Liver (tissue), 3 donors: ENCODE data around the gene POLR2J2.
"Not testable (repeated sequence)": the region's sequence is repeated elsewhere in the genome, so short reads cannot be mapped to it uniquely, and the experiment has no call there.

Source experiments
- EGR1 ChIP-seq, 2 donors: IDR thresholded peaks; 2 replicates each; pipeline ENCODE4 v1.6.1; 2016 to 2018; ENCODE audit warnings: antibody characterized with exemption in 2 of 2, low read depth in 2 of 2
- GABPA ChIP-seq, 2 donors: IDR thresholded peaks in 1 of 2; conservative IDR thresholded peaks in 1 of 2; 2 replicates each; pipeline ENCODE4 v1.6.1; 2016; ENCODE audit warnings: antibody characterized with exemption in 2 of 2, mild to moderate bottlenecking in 1 of 2, moderate library complexity in 1 of 2
- MAX ChIP-seq: IDR thresholded peaks from 2 replicates; pipeline ENCODE4 v1.6.1; 2016; ENCODE audit warnings: antibody characterized with exemption
- RAD21 ChIP-seq, 2 donors: IDR thresholded peaks; 2 replicates each; pipeline ENCODE4 v1.6.1; 2016; ENCODE audit warnings: antibody characterized with exemption in 2 of 2, mild to moderate bottlenecking in 2 of 2
- REST ChIP-seq: IDR thresholded peaks from 2 replicates; pipeline ENCODE4 v1.6.1; 2016; ENCODE audit warnings: antibody characterized with exemption, mild to moderate bottlenecking
- TAF1 ChIP-seq: conservative IDR thresholded peaks from 2 replicates; pipeline ENCODE4 v1.6.1; 2016; ENCODE audit warnings: antibody characterized with exemption, mild to moderate bottlenecking
- YY1 ChIP-seq: IDR thresholded peaks from 2 replicates; pipeline ENCODE4 v1.6.1; 2016; ENCODE audit warnings: antibody characterized with exemption, mild to moderate bottlenecking
- TF ChIP-seq, protein P1 (sequence below): fragments of 150-350 bp; IDR thresholded peaks from 2 replicates; pipeline ENCODE4 v1.5.1; 2017; ENCODE audit warnings: improper control_type of control experiment, low read depth, low read length; ENCODE audit not compliant: missing input control
- donor health status: healthy.
- donor health status: healthy.

GRCh38 chr7:102713691-102714080 is 42.2 kb upstream of the POLR2J2 start:
- TF ChIP-seq, protein P1, sequence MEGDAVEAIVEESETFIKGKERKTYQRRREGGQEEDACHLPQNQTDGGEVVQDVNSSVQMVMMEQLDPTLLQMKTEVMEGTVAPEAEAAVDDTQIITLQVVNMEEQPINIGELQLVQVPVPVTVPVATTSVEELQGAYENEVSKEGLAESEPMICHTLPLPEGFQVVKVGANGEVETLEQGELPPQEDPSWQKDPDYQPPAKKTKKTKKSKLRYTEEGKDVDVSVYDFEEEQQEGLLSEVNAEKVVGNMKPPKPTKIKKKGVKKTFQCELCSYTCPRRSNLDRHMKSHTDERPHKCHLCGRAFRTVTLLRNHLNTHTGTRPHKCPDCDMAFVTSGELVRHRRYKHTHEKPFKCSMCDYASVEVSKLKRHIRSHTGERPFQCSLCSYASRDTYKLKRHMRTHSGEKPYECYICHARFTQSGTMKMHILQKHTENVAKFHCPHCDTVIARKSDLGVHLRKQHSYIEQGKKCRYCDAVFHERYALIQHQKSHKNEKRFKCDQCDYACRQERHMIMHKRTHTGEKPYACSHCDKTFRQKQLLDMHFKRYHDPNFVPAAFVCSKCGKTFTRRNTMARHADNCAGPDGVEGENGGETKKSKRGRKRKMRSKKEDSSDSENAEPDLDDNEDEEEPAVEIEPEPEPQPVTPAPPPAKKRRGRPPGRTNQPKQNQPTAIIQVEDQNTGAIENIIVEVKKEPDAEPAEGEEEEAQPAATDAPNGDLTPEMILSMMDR = not testable (repeated sequence)
- TF ChIP-seq REST; MAX; TAF1; GABPA (IDR thresholded peaks at IDR 0.05 in 1 of 2, conservative IDR thresholded peaks at IDR 0.05 in 1 of 2); EGR1 (IDR thresholded peaks at IDR 0.05; ENCODE audit: low read depth in 2 of 2); RAD21 (IDR thresholded peaks at IDR 0.05); YY1: not testable (repeated sequence)
